Duodenal mucosa (tissue), 2 donors: ENCODE data around the gene SS18L1.
A peak's percentile ranks its signal among the peaks of the same experiment; 100 is the strongest.

Source experiments
- H3K27ac ChIP-seq: one replicate; pipeline ENCODE4 v1.7.0; 2013; ENCODE audit warnings: low read depth, low read length
- H3K27me3 ChIP-seq, 2 donors: one replicate each; pipeline ENCODE4 v1.7.0; 2013; ENCODE audit warnings: low read length in 2 of 2, control low read depth in 1 of 2; ENCODE audit not compliant: insufficient read depth in 2 of 2, control insufficient read depth in 1 of 2
- H3K36me3 ChIP-seq, 2 donors: one replicate each; pipeline ENCODE4 v1.7.0; 2013; ENCODE audit warnings: low read length in 2 of 2, control low read depth in 1 of 2; ENCODE audit not compliant: insufficient read depth in 2 of 2, control insufficient read depth in 1 of 2
- H3K4me1 ChIP-seq, 2 donors: one replicate each; pipeline ENCODE4 v1.7.0; 2013; ENCODE audit warnings: low read length in 2 of 2, control low read depth in 1 of 2; ENCODE audit not compliant: insufficient read depth in 2 of 2, control insufficient read depth in 1 of 2
- H3K4me3 ChIP-seq, 2 donors: one replicate each; pipeline ENCODE4 v1.7.0; 2013; ENCODE audit warnings: low read length in 2 of 2, low read depth in 1 of 2
- H3K9ac ChIP-seq, 2 donors: one replicate each; pipeline ENCODE4 v1.7.0; 2013; ENCODE audit warnings: low read length in 2 of 2, low read depth in 1 of 2
- H3K9me3 ChIP-seq, 2 donors: one replicate each; pipeline ENCODE4 v1.7.0; 2013; ENCODE audit warnings: low read length in 2 of 2, control low read depth in 1 of 2; ENCODE audit not compliant: control insufficient read depth in 1 of 2

The SS18L1 gene

GRCh38 chr20:62137478-62138203 is 5.9 kb upstream of the SS18L1 start:
- no peak overlapping the region for H3K27ac ChIP-seq
- peaks cover 51 to 75% of the 10 kb centered on the region in 2 donors for H3K36me3 ChIP-seq
- H3K27me3 ChIP-seq: no peaks in the 10 kb centered on the region
- H3K4me1 ChIP-seq: peaks cover 18 to 25% of the 10 kb centered on the region in 2 donors
- H3K4me3 ChIP-seq: no peak overlapping the region
- H3K9ac ChIP-seq: no peak overlapping the region
- no peaks in the 10 kb centered on the region for H3K9me3 ChIP-seq

GRCh38 chr20:62138204-62138543 is 5.4 kb upstream of the SS18L1 start:
- H3K4me3 ChIP-seq: no peak overlapping the region
- H3K27me3 ChIP-seq: no peaks in the 10 kb centered on the region
- no peak overlapping the region for H3K9ac ChIP-seq
- H3K9me3 ChIP-seq: no peaks in the 10 kb centered on the region
- peaks cover 51 to 70% of the 10 kb centered on the region in 2 donors for H3K36me3 ChIP-seq
- H3K4me1 ChIP-seq: peaks cover 18 to 25% of the 10 kb centered on the region in 2 donors
- H3K27ac ChIP-seq: no peak overlapping the region

GRCh38 chr20:62138912-62139311 is 4.7 kb upstream of the SS18L1 start:
- Histone ChIP-seq H3K36me3 (peaks cover 51 to 63% of the 10 kb centered on the region in 2 donors), H3K4me3 (no peak overlapping the region), H3K27me3 (no peaks in the 10 kb centered on the region), H3K9ac (no peak overlapping the region), H3K4me1 (peaks cover 18 to 25% of the 10 kb centered on the region in 2 donors), H3K9me3 (no peaks in the 10 kb centered on the region), H3K27ac (no peak overlapping the region)

- Histone ChIP-seq H3K4me3 (no peak overlapping the region), H3K27ac (no peak overlapping the region), H3K9me3 (no peaks in the 10 kb centered on the region), H3K9ac (no peak overlapping the region), H3K36me3 (peaks cover 51 to 59% of the 10 kb centered on the region in 2 donors), H3K4me1 (peaks cover 22 to 27% of the 10 kb centered on the region in 2 donors), H3K27me3 (no peaks in the 10 kb centered on the region)
Measured at GRCh38 chr20:62139636-62140035, 3.9 kb upstream of the SS18L1 start.

- H3K4me1 ChIP-seq: peaks cover 23 to 39% of the 10 kb centered on the region in 2 donors
- H3K9me3 ChIP-seq: no peaks in the 10 kb centered on the region
- H3K27ac ChIP-seq: no peak overlapping the region
- peak overlapping the region in 1 of 2 donors; percentile 71 for H3K9ac ChIP-seq
- H3K4me3 ChIP-seq: peak overlapping the region in 1 of 2 donors; percentile 61
- peaks cover 41 to 46% of the 10 kb centered on the region in 2 donors for H3K36me3 ChIP-seq
- no peaks in the 10 kb centered on the region for H3K27me3 ChIP-seq
Measured at GRCh38 chr20:62141043-62141396, 2.5 kb upstream of the SS18L1 start.

GRCh38 chr20:62141397-62142251 is 1.9 kb upstream of the SS18L1 start:
- Histone ChIP-seq H3K27me3 (no peaks in the 10 kb centered on the region), H3K4me3 (peak overlapping the region; percentile 61 to 83), H3K9ac (peak overlapping the region; percentile 66 to 71), H3K4me1 (peaks cover 23 to 39% of the 10 kb centered on the region in 2 donors), H3K9me3 (no peaks in the 10 kb centered on the region), H3K36me3 (peaks cover 36 to 40% of the 10 kb centered on the region in 2 donors), H3K27ac (peak overlapping the region; percentile 4)

- H3K9me3 ChIP-seq: no peaks in the 10 kb centered on the region
- H3K4me1 ChIP-seq: peaks cover 23 to 39% of the 10 kb centered on the region in 2 donors
- peaks cover 31 to 34% of the 10 kb centered on the region in 2 donors for H3K36me3 ChIP-seq
- no peaks in the 10 kb centered on the region for H3K27me3 ChIP-seq
- peak overlapping the region; percentile 66 to 71 for H3K9ac ChIP-seq
- peak overlapping the region; percentile 61 to 83 for H3K4me3 ChIP-seq
- peak overlapping the region; percentile 87 for H3K27ac ChIP-seq
Measured at GRCh38 chr20:62142252-62143080, 1.1 kb upstream of the SS18L1 start.

GRCh38 chr20:62143957-62144825 is 622 bp downstream of the SS18L1 start:
- H3K9me3 ChIP-seq: no peaks in the 10 kb centered on the region
- no peaks in the 10 kb centered on the region for H3K27me3 ChIP-seq
- H3K4me1 ChIP-seq: peaks cover 23 to 35% of the 10 kb centered on the region in 2 donors
- peak overlapping the region; percentile 12 to 13 for H3K9ac ChIP-seq
- peaks cover 16 to 17% of the 10 kb centered on the region in 2 donors for H3K36me3 ChIP-seq
- peak overlapping the region; percentile 64 for H3K27ac ChIP-seq
- H3K4me3 ChIP-seq: peak overlapping the region; percentile 33 to 74

GRCh38 chr20:62145688-62146018 is 2.1 kb downstream of the SS18L1 start:
- H3K27ac ChIP-seq: no peak overlapping the region

More at GRCh38 chr20:62145688-62146018, 2.1 kb downstream of the SS18L1 start:
- no peak overlapping the region for H3K9ac ChIP-seq
- H3K27me3 ChIP-seq: no peaks in the 10 kb centered on the region
- H3K4me1 ChIP-seq: peaks cover 23 to 31% of the 10 kb centered on the region in 2 donors
- H3K4me3 ChIP-seq: no peak overlapping the region
- peaks cover 1 to 6% of the 10 kb centered on the region in 2 donors for H3K36me3 ChIP-seq
- no peaks in the 10 kb centered on the region for H3K9me3 ChIP-seq
